Endothelial cell of umbilical vein (primary cell): ENCODE results near the gene TLR4.

Experiments used
- EZH2 ChIP-seq: IDR thresholded peaks from 2 replicates; pipeline ENCODE4 v1.6.1; 2012; ENCODE audit warnings: borderline replicate concordance, low read depth, mild to moderate bottlenecking, moderate library complexity, low read length, inconsistent platforms; ENCODE audit not compliant: severe bottlenecking
- FOS ChIP-seq: IDR thresholded peaks from 2 replicates; pipeline ENCODE4 v1.6.1; 2011; ENCODE audit warnings: mild to moderate bottlenecking, low read length, moderate library complexity, borderline replicate concordance; ENCODE audit not compliant: insufficient read depth
- GATA2 ChIP-seq: IDR thresholded peaks from 2 replicates; pipeline ENCODE4 v1.7.0; 2011; ENCODE audit warnings: low read depth, mild to moderate bottlenecking, moderate library complexity, mixed read lengths, low read length; ENCODE audit not compliant: insufficient read length, insufficient read depth
- MYC ChIP-seq: IDR thresholded peaks from one replicate; pipeline ENCODE4 v1.6.1; 2011; ENCODE audit warnings: mild to moderate bottlenecking, low read depth, low read length
- POLR2A ChIP-seq: IDR thresholded peaks from 2 replicates; pipeline ENCODE4 v1.6.1; 2012; ENCODE audit warnings: low read depth, mild to moderate bottlenecking, control low read depth, low read length
- POLR2AphosphoS5 ChIP-seq: IDR thresholded peaks from 2 replicates; pipeline ENCODE4 v1.6.1; 2012; ENCODE audit warnings: low read depth, mild to moderate bottlenecking, control low read depth, low read length, moderate library complexity; ENCODE audit not compliant: insufficient read depth
- TF ChIP-seq, protein P1 (sequence below), 2 donors: IDR thresholded peaks; 1 replicate in 1 of 2; 2 replicates in 1 of 2; pipeline ENCODE4 v1.5.1; 2011; ENCODE audit warnings: low read length in 2 of 2, mild to moderate bottlenecking in 2 of 2, moderate library complexity in 2 of 2, control low read depth in 1 of 2, inconsistent platforms in 1 of 2, low read depth in 1 of 2; ENCODE audit not compliant: insufficient read depth in 1 of 2; ENCODE audit errors: extremely low read depth in 1 of 2
- TF ChIP-seq, protein P2 (sequence below): IDR thresholded peaks from 2 replicates; pipeline ENCODE4 v1.6.1; 2011; ENCODE audit not compliant: insufficient read depth, insufficient read length

DNA sequence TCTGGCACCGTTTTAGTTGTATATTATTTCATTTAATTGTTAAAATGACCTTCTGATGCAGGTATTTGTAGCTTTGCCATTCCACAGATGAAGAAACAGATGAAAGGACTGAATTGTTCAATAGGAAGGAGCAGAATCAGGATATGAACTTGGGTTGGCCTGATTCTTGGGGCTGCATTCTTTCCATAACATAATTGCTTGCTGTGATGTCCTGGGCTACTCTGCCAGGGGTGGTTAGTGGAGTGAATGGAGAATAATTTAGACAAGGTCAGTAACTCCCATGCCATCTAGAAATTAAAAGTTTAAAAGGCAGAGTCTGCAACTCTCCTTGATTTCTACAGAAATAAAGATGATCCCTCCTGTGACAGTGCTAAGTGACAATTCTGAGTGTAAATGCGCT, 15.9 kb downstream of the TLR4 start:
- TF ChIP-seq, protein P1, sequence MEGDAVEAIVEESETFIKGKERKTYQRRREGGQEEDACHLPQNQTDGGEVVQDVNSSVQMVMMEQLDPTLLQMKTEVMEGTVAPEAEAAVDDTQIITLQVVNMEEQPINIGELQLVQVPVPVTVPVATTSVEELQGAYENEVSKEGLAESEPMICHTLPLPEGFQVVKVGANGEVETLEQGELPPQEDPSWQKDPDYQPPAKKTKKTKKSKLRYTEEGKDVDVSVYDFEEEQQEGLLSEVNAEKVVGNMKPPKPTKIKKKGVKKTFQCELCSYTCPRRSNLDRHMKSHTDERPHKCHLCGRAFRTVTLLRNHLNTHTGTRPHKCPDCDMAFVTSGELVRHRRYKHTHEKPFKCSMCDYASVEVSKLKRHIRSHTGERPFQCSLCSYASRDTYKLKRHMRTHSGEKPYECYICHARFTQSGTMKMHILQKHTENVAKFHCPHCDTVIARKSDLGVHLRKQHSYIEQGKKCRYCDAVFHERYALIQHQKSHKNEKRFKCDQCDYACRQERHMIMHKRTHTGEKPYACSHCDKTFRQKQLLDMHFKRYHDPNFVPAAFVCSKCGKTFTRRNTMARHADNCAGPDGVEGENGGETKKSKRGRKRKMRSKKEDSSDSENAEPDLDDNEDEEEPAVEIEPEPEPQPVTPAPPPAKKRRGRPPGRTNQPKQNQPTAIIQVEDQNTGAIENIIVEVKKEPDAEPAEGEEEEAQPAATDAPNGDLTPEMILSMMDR (IDR thresholded peaks at IDR 0.05; ENCODE audit: extremely low read depth in 1 of 2, insufficient read depth in 1 of 2, low read depth in 1 of 2, low read length in 2 of 2): no peak
- TF ChIP-seq GATA2: no peak
- TF ChIP-seq POLR2A: no peak
- no peak for TF ChIP-seq FOS
- TF ChIP-seq POLR2AphosphoS5: no peak
- TF ChIP-seq EZH2: no peak
- TF ChIP-seq, protein P2, sequence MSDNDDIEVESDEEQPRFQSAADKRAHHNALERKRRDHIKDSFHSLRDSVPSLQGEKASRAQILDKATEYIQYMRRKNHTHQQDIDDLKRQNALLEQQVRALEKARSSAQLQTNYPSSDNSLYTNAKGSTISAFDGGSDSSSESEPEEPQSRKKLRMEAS: no peak
- TF ChIP-seq MYC: no peak
